ENCODE measurements around the gene SEC16A. TPM values are rescaled to one million over a fixed set of nuclear protein-coding genes. Genes with fewer than 3 reads are reported as not detected.
"Not testable (repeated sequence)": the region's sequence is repeated elsewhere in the genome, so short reads cannot be mapped to it uniquely, and the experiment has no call there.

Gene SEC16A
- total and polyA plus RNA-seq, 11 donors, result 20.9 to 53.3 (median 29.9) TPM

DNA sequence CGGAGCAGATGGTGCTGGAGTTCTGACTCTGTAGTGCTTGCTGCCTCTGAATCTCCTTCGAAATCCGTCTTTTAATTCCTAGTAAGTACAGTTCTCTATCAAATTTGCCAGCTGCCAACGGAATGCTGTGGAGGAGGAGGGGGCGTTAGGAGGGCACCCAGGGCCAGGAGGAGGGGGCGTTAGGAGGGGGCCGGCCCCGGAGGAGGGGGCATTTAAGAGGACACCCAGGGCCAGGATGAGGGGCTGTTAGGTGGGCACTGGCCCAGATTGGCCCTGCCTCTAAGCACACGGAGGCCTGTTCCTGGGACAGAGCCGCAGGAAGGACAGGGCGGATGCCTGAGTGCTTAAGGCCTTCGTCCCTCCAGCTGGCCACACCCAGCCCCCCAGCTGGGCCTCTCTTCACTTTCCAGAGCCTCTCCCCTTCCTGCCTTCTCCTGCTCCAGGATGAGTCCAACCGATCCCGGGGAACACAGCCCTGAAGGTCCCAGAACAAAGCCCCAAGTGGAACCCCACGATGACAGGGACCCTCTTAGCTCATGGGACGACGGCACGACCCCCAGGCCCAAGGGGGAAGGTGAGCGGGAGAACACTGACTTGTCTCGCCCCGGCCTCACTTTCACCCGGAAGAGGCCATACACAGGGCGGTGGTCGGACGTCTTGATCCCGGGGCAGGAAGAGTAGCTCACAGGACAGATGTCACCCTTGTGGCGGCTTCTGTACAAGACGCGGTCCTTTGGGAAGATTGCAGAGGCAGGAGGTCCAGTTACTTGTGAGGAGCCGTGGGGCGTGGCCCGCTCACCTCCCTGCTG, 53.0 kb downstream of the SEC16A start:
- TF ChIP-seq, protein P1, sequence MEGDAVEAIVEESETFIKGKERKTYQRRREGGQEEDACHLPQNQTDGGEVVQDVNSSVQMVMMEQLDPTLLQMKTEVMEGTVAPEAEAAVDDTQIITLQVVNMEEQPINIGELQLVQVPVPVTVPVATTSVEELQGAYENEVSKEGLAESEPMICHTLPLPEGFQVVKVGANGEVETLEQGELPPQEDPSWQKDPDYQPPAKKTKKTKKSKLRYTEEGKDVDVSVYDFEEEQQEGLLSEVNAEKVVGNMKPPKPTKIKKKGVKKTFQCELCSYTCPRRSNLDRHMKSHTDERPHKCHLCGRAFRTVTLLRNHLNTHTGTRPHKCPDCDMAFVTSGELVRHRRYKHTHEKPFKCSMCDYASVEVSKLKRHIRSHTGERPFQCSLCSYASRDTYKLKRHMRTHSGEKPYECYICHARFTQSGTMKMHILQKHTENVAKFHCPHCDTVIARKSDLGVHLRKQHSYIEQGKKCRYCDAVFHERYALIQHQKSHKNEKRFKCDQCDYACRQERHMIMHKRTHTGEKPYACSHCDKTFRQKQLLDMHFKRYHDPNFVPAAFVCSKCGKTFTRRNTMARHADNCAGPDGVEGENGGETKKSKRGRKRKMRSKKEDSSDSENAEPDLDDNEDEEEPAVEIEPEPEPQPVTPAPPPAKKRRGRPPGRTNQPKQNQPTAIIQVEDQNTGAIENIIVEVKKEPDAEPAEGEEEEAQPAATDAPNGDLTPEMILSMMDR (IDR thresholded peaks at IDR 0.05), result no peak
- TF ChIP-seq POLR2A (IDR thresholded peaks at IDR 0.05), result no peak
- Histone ChIP-seq H3K4me1 (no peaks in the 10 kb centered on the region), H3K27ac (peak overlapping the region in 2 of 12 donors; percentile 53 to 76), H3K9me3 (no peaks in the 10 kb centered on the region), H3K4me3 (no peak overlapping the region), H3K36me3 (peaks cover 0 to 69% (median 50%) of the 10 kb centered on the region in 9 donors), H3K27me3 (no peaks in the 10 kb centered on the region)
- peak in 3 of 4 donors; percentile 40 to 77 (median 41) for ATAC-seq
- DNase-seq, result no peak
- 72 to 75% (median 74%) methylated on average over 32 of the region's 32 CpGs for WGBS, 4 donors
- intact Hi-C loops (cut with DNase I), result no loop called here

DNA sequence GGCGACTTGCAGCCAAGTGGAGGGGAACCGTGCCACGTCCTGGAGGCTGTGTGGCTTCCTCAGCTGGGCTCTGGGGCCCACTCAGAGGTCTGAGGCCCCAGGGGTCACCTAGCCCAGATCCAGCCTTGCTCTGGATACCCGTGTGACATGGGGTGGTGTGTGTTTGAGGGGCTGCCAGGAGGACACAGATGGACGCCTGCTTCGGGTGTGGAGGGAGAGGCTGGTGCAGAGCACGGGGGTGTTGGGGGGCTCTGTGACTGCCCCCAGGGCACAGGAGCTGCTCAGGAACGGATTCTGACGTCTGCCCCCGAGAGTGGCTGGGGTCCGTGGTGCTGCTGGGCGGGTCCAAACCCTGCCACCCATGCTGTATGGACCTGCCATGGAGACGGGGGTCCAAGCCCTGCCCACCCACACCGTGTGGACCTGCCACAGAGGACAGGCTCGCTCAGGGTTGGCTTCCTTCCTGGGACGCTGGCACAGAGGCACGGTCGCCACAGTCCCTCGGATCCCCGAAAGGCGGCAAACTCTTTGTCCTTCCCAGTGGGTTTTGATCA, 53.7 kb downstream of the SEC16A start:
- no peak overlapping the region for H3K4me3 ChIP-seq
- peak in 1 of 4 donors; percentile 10 for ATAC-seq
- no peaks in the 10 kb centered on the region for H3K27me3 ChIP-seq
- intact Hi-C loops (cut with DNase I), result no loop called here
- no peaks in the 10 kb centered on the region for H3K4me1 ChIP-seq
- H3K36me3 ChIP-seq, result peaks cover 0 to 76% (median 55%) of the 10 kb centered on the region in 9 donors
- no peaks in the 10 kb centered on the region for H3K9me3 ChIP-seq
- TF ChIP-seq, protein P1 (IDR thresholded peaks at IDR 0.05), result no peak
- TF ChIP-seq POLR2A (IDR thresholded peaks at IDR 0.05), result no peak
- H3K27ac ChIP-seq, result peak overlapping the region in 2 of 12 donors; percentile 19 to 76
- DNase-seq, result no peak
- WGBS, 4 donors, result 86 to 92% (median 89%) methylated on average over 15 to 21 of the region's 21 CpGs

DNA sequence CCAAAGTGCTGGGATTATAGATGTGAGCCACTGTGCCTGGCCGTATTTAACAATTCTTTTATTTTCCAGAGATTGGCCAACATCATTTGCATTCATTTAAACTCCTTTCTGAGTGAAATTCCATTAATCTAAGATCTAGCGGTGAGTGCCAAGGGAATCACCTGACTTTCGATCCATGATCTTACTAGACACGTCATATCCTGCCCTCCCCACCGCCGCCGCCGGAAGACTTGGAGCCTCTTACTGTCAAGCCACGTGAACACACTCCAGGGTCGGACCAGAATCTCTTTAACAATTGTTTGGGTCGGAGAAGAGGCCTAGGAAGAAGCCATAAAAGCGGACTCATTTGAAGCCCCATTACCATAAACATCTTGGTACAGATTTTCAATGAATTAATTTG, 56.1 kb downstream of the SEC16A start:
- Histone ChIP-seq H3K9me3 (no peaks in the 10 kb centered on the region), H3K27me3 (no peaks in the 10 kb centered on the region), H3K27ac (no peak overlapping the region), H3K36me3 (peaks cover 0 to 83% (median 63%) of the 10 kb centered on the region in 9 donors), H3K4me1 (no peaks in the 10 kb centered on the region), H3K4me3 (no peak overlapping the region)
- ATAC-seq (no peak), DNase-seq (no peak)
- WGBS, 4 donors, result 79 to 91% (median 84%) methylated on average over 12 of the region's 12 CpGs
- TF ChIP-seq, protein P1 (IDR thresholded peaks at IDR 0.05), result no peak
- no peak for TF ChIP-seq POLR2A (IDR thresholded peaks at IDR 0.05)
- intact Hi-C loops (cut with DNase I), result no loop called here

DNA sequence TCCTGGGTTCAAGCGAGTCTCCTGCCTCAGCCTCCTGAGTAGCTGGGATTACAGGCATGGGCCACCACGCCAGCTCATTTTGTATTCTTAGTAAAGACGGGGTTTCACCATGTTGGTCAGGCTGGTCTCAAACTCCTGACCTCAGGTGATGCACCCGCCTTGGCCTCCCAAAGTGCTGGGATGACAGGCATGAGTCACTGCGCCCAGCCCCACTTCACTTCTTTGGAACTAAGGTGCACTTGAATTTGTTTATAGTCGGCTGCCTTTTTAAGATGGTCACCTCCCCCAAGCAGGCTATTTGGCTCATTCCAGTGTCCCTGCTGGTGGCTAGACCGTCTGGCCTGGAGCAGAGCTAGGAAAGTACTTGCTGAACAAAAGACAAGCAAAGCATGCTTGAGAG, 57.5 kb downstream of the SEC16A start:
- H3K27ac ChIP-seq; H3K4me3 ChIP-seq; H3K9me3 ChIP-seq; H3K4me1 ChIP-seq; ATAC-seq; intact Hi-C loops (cut with DNase I); DNase-seq; H3K27me3 ChIP-seq: not testable (repeated sequence)
- 80 to 87% (median 83%) methylated on average over 7 of the region's 7 CpGs for WGBS, 4 donors
- peaks cover 0 to 91% (median 72%) of the 10 kb centered on the region in 9 donors for H3K36me3 ChIP-seq
